ENCODE measurements around the gene PRKACB. TPM values are rescaled to one million over a fixed set of nuclear protein-coding genes. Genes with fewer than 3 reads are reported as not detected.
A peak's percentile ranks its signal among the peaks of the same experiment; 100 is the strongest.

Gene PRKACB
- total and polyA plus RNA-seq, 2 of the 8 experiments (the other 6 are each of a cell fraction or from before 2014, with no cell fraction given): 7.8 to 31.0 TPM

DNA sequence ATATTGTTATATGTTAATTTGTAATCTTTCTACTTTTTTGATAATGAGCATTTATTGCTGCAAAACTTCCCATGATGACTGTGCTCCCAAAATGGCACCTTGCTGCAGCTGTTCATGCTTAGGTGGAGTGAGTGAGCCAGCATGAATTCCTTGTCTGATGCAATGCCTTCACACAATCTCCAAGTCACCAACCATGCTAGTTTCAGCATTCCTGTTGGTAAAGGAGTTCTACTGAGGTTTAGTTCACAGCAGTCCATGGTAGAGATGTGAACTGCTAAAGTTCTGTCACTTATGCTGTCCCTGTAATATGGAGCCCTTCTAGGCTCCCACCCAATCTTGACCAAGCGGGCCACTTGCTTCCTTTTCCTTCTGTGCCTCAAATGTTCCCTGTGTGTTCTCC lies 26.2 kb upstream of the PRKACB start:
- Histone ChIP-seq H4K5ac (ENCODE audit: insufficient read length, low read depth, low read length) (no peak overlapping the region), H4K91ac (replicated peaks; ENCODE audit: insufficient read length, low read length) (no peak overlapping the region), H3K79me2 (ENCODE audit: control insufficient read depth in 1 of 2, insufficient read depth in 2 of 2, low read length in 2 of 2) (peaks cover 0 to 3% of the 10 kb centered on the region in 2 experiments; a peak in 2 of 4 replicates), H3K56ac (replicated peaks; ENCODE audit: insufficient read length, low read depth, low read length) (no peak overlapping the region), H2AK5ac (ENCODE audit: low read depth, low read length) (no peak overlapping the region), H2BK15ac (ENCODE audit: low read length) (no peak overlapping the region), H3K9me3 (ENCODE audit: insufficient read depth in 2 of 2, low read depth in 1 of 2, low read length in 1 of 2) (no peaks in the 10 kb centered on the region), H3K27ac (ENCODE audit: low read depth, low read length) (no peak overlapping the region), H4K8ac (ENCODE audit: extremely low read depth, insufficient read depth, low read length) (no peak overlapping the region), H3K14ac (ENCODE audit: insufficient read length) (no peak overlapping the region), H3K79me1 (ENCODE audit: low read depth, low read length) (no peaks in the 10 kb centered on the region), H3K23ac (ENCODE audit: insufficient read length) (no peak overlapping the region), H4K20me1 (replicated peaks in 1 of 2; ENCODE audit: control insufficient read depth in 1 of 2, insufficient read depth in 2 of 2, low read length in 2 of 2) (peaks cover 0 to 2% of the 10 kb centered on the region in 2 experiments), H2BK5ac (ENCODE audit: low read depth, low read length) (no peak overlapping the region), H2BK120ac (replicated peaks; ENCODE audit: low read depth, low read length) (no peak overlapping the region), H3K4me1 (replicated peaks in 1 of 4; ENCODE audit: control insufficient read depth in 3 of 4, insufficient read depth in 4 of 4, low read length in 3 of 4) (no peaks in the 10 kb centered on the region), H2AFZ (ENCODE audit: low read length) (no peak overlapping the region), H3K4ac (replicated peaks; ENCODE audit: insufficient read length, low read depth, low read length) (no peak overlapping the region), H3K4me3 (ENCODE audit: extremely low read depth in 1 of 4, insufficient read depth in 2 of 4, low read depth in 3 of 4, low read length in 4 of 4) (no peak overlapping the region), H3K23me2 (ENCODE audit: low read depth, low read length) (no peaks in the 10 kb centered on the region), H2BK12ac (ENCODE audit: low read depth, low read length) (no peak overlapping the region), H2BK20ac (ENCODE audit: low read length) (no peak overlapping the region), H3K27me3 (replicated peaks in 1 of 4; ENCODE audit: control insufficient read depth in 3 of 4, extremely low read depth in 1 of 4, insufficient read depth in 3 of 4, low read length in 3 of 4) (no peaks in the 10 kb centered on the region), H3K4me2 (ENCODE audit: insufficient read depth in 1 of 2, low read depth in 2 of 2, low read length in 2 of 2) (no peak overlapping the region), H3K9ac (replicated peaks in 1 of 4; ENCODE audit: extremely low read depth in 1 of 4, low read depth in 3 of 4, low read length in 3 of 4) (no peak overlapping the region), H3K18ac (ENCODE audit: extremely low read depth, low read length) (no peak overlapping the region), H3K36me3 (ENCODE audit: control insufficient read depth in 2 of 4, insufficient read depth in 4 of 4, low read length in 3 of 4) (no peaks in the 10 kb centered on the region)
- no peak for FAIRE-seq
- POLR2A ChIA-PET (ENCODE audit: partially characterized antibody): no interaction called here
- no peak for DNase-seq (ENCODE audit: low read depth in 1 of 2, low spot score in 2 of 2)
- TF ChIP-seq RNF2 (IDR thresholded peaks at IDR 0.05; ENCODE audit: borderline replicate concordance, low read depth, low read length, missing control alignments, poor library complexity, severe bottlenecking) (no peak), TAF1 (IDR thresholded peaks at IDR 0.05; ENCODE audit: low read depth, low read length) (no peak), FOSL1 (IDR thresholded peaks at IDR 0.05; ENCODE audit: insufficient read depth, low read depth, low read length) (no peak), ASH2L (IDR thresholded peaks at IDR 0.05; ENCODE audit: low read length) (no peak), CEBPB (IDR thresholded peaks at IDR 0.05; ENCODE audit: low read depth, low read length) (0 out of 2 replicates have a peak, but pooled peaks have one; percentile 11), JUN (IDR thresholded peaks at IDR 0.05; ENCODE audit: low read depth, low read length) (no peak), BRCA1 (IDR thresholded peaks at IDR 0.05; ENCODE audit: low read depth, low read length) (no peak)
- 94% methylated on average over 1 of the region's 1 CpG; no CpG with 5 or more reads in 1 of the 2 experiments for WGBS, 2 experiments (ENCODE audit: extremely low coverage in 1 of 2, insufficient coverage in 1 of 2, insufficient read length in 1 of 2, insufficient replicate concordance in 2 of 2, low coverage in 1 of 2, low lambda C conversion rate in 2 of 2, missing lambda C conversion rate in 1 of 2)
- CTCF ChIA-PET (ENCODE audit: partially characterized antibody): interaction anchor here (0.9 kb wide), 1 partner anchor 27 kb away, joined by 3 read pairs; no protein-coding TSS in a partner anchor

Measured in H1 (cell line).